NCI-H128 (cell line): ENCODE data around the gene SEMA3E.
"Not testable (repeated sequence)": the region's sequence is repeated elsewhere in the genome, so short reads cannot be mapped to it uniquely, and the experiment has no call there.

Experiments
- DNase-seq: peaks from one replicate; lab custom pipeline; 2025; ENCODE audit not compliant: unreplicated experiment; lab: John Stamatoyannopoulos, UW

SEMA3E gene

DNA sequence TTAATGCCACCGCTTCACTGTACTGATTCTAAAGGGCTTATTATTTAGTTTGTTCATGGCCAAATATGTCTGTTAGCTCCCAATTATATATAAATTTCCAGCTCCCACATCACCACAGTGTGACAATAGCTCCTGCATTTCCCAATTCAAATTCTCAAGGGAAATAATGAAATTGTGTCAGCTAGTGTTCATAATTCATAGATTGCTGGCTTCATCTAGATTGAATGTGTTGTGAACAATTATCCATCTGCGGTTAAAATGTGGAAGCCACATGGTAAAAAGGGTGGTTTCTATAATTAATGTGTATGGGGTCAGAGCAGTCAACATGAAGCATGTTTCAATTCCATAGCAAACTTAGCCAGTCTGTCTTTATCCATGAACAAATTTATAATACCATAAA lies 154.3 kb downstream of the SEMA3E start:
- DNase-seq: no peak

DNA sequence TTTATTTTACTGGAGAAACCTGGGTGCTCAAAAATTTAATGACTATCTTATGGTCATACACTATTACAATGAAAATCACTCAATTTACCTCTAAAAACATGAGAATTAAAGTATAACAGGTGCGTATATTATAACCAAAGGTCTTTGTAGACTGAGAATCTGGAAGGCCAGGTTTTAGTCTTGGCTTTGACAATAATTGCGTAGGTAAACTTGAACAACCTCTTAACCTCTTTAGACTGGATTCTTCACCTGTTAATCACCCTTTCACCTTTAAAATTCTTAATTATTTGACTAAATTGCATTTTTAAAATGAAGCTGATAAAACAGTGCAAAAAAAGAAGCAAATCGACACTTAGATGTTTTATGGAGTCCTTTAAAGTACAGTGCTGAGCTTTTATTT lies 156.1 kb downstream of the SEMA3E start:
- DNase-seq: no peak

DNA sequence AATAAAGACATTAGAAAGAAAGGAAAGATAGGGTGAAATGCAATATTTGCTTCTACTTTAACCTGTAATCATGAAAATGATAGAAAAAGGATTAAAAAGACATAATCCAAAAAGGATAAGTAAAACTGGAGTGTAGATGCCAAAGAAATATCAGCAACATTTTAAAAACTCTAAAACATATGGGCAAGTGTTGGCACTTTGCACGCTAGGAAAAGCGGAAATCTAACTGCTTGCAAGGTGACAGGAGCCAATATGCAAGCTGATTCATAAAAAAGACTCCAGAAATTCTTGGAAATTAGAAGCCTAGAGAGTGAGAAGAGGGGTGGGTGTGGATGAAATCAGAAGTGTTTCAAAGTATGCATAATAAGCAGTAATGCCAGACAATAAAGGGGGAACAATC lies 161.1 kb downstream of the SEMA3E start:
- DNase-seq: no peak

DNA sequence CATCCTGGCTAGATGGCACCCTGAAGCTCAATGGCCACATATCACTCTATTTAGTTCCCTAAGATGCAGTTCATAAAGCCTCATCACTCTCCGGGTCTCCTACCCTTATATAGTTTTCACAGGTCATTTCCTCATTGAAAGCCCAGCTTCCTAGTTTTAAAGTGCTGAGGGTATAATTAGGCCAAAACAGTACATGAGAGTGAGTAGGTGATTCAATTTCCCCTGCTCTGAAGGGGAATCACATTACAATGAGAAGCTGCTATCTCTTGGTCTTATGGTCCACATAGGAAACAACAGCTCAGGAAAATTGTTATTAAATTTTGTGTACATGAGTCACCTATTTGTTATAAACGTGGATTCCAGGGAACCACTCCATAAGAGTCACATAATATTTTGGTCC lies 162.0 kb downstream of the SEMA3E start:
- DNase-seq: no peak

DNA sequence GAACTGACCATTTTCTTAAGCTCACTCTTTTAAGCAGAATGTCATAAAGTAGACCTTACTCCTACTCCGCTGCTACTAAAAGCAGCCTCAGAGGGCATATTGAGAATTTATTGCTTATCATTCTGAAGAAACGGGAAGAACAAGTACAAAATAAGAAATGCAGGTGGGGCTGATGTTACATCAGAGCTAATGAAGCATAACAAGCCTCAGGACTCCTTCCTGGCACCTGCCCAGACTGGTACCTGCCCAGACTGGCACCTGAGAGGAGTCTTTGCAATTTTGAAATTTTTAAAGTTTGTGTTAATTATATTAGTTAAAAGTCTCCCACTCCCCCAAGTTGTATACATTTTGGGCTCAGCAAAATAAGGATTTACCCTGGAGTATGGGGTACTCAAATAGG lies 162.4 kb downstream of the SEMA3E start:
- no peak for DNase-seq

DNA sequence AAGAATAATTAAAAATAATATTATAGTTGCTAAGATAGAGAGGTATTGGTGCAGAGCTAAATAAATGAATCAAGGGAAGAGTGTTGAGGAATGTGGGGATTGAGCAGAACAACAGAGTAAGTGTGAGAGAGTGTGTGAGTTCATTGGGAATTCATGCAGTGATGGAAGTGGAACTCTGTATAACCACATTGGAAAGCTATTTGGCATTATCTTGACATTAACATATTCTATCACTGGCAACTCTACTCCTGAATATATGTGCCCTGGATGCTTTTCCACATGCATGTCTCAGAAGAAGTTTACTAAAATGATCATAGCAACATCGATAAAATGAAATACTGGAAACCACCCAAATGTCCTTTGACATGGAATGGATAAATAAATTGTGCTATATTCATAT lies 164.1 kb downstream of the SEMA3E start:
- no peak for DNase-seq

DNA sequence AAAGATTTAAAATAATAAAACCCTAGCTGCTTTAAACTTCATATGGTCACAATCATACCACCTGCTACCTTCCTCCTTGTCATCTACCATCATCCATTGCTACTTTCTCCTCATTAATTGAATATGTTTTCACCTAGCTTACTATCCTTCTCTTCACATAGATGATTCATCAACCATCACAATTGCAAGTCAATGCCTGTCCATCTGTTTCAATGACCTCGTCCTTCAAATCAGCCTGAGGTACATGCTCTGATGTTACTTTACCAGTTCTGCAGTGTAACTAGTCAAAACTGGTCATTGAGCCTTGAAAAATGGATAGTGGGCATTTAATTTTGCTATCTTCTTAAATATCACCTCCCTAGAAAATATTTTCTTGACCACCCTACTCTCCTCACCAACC lies 164.7 kb downstream of the SEMA3E start:
- DNase-seq: no peak

DNA sequence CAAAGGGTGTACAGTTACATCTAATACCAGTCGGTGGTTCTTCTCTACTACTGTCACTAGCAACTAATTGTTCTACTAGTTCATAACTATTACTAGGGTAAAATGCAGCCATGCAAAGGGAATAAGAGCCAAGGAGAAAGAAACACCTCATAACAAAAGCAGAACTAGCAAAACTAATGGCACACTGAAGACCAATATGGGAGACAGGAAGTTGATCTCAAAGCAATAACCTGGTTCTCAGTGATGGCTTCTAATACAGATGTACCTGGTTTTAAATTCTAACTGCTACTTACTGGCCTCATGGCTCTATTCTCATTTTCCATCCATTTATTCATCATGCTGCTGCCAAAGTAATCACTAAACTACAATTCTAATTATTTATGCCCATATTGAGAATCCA lies 170.3 kb downstream of the SEMA3E start:
- DNase-seq: no peak

DNA sequence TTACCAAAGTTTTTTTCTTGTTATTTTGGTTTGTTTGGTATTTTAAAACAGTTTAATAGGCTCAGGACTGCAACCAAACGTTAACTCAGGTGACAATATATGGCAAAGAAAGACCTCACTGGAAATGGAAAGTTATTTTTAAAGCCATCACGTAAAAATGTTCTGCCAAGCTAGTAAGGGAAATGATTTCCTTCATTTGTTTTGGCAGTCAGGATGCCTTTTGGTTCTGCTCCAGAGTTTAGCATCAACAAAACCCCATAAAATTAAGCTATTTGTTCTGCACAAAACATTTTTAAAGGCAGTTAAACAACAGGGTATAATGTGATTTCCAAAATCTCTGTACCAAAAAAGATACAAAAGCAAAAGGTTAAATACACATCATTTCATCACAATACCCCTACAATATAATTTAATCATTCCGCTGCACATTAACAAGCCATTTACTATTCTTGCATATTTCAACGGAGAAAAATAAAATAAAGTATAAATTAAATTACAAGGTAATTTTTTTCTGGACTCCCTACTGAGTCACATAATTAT lies 172.4 kb downstream of the SEMA3E start:
- no peak for DNase-seq

DNA sequence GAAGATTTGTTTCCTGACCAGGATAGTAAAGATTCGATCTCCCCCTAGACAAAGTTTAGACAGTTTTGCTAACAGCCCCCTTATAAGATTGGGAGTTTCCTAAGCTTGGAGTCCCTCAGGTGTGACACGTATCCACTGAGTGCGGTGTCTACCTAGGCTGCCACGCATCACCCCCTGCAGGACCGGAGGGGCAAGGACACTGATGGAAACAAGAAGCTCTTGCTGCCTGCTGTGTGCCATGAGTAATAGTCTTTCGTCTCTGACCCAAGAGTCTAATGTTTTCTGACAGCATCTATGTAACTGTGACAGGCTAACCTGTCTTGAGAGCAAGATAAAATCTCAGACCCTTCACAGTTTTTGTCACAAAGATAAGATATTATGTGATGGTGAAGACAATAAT lies 173.5 kb downstream of the SEMA3E start:
- DNase-seq: no peak

DNA sequence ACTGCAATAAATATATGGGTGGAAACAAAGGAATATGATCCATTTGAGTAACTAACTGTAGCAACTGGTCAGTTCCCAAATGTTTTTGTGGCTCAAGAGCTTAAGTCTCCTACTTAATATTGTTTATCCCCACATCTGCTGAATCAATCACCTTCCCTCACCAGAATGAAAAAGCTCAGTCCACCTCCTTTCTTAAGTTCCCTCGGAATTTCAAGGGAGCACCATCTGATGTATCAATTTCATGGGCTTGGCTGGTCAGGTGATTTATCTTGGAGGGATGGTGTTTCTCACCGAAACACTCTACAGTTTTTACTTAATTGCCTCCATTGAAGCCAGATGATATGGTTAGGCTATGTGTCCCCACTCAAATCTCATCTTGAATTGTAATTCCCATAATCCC lies 176.6 kb downstream of the SEMA3E start:
- no peak for DNase-seq

DNA sequence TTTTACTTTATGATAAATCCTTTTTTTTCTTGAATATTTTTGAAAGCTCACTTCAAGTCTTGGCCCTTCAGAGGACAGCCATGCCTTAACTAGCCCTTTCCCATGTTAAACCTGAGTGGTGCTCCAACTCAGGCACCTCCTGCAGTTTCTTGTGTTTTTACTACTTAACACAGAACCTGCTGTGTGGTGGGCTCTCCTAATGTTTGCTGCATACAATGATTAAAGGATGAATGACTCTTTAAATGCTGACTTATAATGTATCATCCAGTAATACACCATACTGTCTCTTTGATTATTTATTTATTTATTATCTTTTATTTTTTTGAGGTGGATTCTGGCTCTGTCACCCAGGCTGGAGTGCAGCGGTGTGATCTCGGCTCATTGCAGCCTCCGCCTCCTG lies 179.4 kb downstream of the SEMA3E start:
- DNase-seq: no peak

DNA sequence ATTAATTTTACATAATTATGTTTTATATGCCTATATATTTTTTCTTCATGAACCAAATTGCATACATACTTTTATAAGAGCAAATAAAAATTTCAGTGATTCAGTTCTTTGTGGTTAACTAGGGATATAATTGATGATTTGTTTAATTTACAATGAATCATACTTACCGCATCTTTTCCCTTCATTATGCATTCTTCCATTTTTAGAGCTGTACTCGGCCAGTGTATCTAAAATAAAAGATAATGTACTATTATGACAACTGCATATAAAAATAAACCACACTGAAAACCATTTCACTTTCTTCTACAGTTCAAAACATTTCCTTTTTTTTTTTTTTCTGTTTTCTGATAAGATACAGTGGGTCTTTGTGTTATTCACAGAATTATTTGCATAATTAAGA lies 179.9 kb downstream of the SEMA3E start:
- DNase-seq: no peak

DNA sequence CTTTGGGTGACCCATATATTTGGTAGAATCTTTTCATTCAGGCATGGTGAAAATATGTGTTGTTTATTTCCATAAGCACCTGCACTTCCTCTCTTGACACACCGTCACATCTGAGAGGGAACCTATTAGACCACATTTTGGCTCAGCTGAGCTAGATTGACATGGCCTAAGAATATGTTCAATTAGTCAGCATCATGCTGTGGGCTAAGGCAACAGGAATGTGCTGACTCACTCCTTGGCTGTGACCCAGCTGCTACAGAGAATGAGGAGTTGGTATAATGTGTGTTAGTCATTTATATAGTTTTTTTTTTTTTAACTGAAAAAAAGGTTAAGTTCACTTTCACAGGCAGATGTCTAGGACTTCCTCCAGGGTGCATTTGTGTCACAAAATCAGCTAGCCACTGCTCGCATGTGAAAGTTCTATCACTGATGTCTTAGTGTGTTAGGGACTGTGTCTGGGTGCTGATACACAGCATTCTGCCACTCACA lies 180.6 kb downstream of the SEMA3E start:
- DNase-seq: peak; percentile 10

DNA sequence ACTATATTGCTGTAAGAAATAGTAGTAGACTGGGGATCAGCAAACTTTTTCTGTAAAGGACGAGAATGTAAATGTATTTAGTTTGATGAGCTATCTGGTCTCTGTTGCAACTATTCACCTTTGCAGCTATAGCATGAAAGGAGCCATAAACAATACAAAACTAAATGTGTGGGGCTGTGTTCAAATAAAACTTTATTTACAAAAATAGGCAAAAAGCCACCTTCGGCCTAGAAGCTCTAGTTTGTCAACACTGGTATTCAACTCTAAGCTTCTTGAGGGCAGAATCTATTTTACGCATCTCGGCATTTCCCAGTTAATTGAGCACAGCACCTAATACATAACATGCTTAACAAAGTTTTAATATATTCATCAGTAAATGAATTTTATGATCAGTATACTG lies 181.4 kb downstream of the SEMA3E start:
- no peak for DNase-seq

DNA sequence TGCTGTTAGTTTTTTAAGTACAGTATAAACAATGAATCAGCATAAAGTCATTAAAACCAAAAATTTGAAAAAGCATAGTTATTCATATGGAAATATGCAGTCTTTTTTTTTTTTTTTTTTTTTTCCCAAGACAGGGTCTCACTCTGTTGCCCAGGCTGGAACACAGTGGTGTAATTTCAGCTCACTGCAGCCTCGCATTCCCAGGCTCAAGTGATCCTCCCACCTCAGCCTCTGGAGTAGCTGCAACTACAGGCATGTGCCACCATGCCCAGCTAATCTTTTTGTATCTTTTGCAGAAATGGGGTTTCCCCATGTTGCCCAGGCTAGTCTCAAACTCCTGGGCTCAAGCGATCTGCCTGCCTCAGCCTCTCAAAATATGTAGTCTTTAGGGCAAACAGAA lies 182.0 kb downstream of the SEMA3E start:
- no peak for DNase-seq

DNA sequence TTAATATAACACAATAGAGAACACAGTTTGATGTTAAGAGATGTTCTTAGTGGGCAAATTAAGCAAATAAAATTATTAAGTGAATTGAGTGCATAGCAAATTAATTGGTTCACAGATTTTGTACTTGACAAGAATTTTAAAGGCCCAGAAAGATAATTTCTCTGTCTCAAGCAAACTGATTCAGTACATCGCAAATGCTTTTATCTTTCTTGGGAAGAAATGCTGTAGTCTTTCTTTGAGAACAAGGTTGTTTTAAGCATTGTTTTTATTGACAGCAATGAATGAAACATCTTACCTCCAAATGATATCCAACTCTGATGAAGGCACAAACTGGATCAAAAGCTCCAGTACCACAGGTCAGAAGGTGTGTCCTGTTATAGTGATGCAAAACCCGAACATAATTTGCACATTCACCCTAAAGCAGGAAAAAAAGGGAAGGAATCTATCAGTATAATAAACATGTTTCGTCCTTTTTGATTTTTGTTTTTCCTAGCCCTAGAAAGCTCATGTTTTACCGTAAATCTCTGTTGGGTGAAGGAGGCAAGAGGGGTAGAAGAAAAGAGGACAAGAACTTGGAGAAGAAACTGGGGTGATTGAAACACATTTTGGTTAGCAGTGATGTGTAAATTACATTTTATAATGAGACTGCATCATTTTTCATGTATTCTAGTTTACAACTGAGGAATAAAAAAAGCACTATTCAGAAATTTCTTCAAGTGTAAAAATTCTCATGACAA lies 182.6 kb downstream of the SEMA3E start:
- DNase-seq: no peak

DNA sequence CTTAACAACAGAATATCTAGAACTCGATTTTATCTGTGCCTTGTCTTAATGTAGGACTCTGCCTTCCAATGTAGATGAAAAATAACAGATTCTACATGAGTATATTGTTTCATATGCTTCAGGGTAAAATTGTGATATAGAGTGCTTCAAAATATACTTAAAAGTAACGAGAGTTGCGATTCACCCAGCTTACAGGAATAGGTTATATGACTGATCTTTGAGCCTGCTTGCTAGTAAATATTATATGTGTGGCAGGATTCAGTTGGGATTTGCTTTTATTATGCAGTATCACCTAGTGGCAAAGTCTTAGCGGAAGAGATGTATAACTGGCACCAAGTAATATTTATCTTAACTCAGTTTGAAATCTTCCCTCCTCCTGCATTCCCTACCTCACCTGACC lies 183.3 kb downstream of the SEMA3E start:
- DNase-seq: no peak

DNA sequence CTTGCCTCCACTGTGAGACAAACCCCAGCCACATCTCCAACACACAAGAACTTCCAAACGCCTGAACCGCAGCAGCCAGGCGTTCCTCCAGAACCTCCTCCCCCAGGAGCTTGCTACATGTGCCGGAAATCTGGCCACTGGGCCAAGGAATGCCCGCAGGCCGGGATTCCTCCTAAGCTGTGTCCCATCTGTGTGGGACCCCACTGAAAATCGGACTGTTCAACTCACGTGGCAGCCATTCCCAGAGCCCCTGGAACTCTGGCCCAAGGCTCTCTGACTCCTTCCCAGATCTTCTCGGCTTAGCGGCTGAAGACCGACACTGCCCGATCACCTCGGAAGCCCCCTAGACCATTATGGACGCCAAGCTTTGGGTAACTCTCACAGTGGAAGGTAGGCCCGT lies 187.1 kb downstream of the SEMA3E start:
- DNase-seq: not testable (repeated sequence)

DNA sequence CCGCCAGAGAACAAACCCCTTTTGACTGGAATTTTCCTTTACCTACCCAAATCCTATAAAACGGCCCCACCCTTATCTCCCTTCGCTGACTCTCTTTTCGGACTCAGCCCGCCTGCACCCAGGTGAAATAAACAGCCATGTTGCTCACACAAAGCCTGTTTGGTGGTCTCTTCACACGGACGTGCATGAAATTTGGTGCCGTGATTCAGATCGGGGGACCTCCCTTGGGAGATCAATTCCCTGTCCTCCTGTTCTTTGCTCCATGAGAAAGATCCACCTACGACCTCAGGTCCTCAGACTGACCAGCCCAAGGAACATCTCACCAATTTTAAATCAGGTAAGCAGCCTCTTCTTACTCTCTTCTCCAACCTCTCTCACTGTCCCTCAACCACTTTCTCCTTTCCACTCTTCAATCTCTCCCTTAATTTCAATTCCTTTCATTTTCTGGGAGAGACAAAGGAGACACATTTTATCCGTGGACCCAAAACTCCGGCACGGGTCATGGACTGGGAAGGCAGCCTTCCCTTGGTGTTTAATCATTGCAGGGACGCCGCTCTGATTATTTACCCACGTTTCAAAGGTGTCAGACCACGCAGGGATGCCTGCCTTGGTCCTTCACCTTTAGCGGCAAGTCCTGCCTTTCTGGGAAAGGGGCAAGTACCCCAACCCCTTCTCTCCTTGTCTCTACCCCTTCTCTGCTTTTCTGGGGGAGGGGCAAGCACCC lies 188.8 kb downstream of the SEMA3E start:
- not testable (repeated sequence) for DNase-seq

DNA sequence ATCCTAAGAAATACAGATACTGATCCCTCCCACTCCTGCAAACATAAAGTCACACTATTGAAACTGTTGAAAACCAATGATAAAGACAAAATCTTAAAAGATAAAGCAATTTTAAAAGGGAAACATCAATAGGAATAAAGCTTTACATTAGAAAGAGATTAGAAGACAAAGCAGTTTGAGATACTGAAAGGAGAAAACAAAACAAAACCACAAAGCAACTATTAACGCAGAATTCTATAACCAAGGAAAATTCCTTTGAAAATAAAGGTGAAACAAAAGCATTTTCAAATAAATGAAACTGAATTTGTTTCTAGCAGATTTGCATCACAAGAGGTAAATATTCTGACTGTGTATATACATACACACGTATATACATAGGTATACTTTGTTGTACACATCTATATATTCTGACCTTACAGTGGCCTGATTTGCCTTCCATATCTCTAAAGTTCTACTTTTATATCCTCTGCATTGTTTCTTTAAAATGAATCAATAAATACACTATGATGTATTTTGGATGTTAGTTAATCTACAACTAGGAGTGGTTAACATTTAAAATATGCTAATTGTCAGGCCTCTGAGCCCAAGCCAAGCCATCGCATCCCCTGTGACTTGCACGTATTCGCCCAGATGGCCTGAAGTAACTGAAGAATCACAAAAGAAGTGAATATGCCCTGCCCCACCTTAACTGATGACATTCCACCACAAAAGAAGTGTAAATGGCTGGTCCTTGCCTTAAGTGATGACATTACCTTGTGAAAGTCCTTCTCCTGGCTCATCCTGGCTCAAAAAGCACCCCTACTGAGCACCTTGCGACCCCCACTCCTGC lies 189.6 kb downstream of the SEMA3E start:
- DNase-seq: not testable (repeated sequence)
